HFF-Myc (cell line): ENCODE data around the gene DCBLD2.

Experiments used
- DNase-seq: peaks from one replicate; pipeline ENCODE4 v3.0.0-alpha.2; 2011; ENCODE audit warnings: low read depth; ENCODE audit errors: extremely low read depth
- H3K4me3 ChIP-seq: replicated peaks from 2 replicates; pipeline ENCODE4 v1.5.1; 2011; ENCODE audit warnings: low read depth, mild to moderate bottlenecking, control low read depth, low read length
- CTCF ChIP-seq: IDR thresholded peaks from 2 replicates; pipeline ENCODE4 v1.5.1; 2012; ENCODE audit warnings: mild to moderate bottlenecking, low read depth, low read length, control low read depth; ENCODE audit errors: missing control alignments

The DCBLD2 gene

GRCh38 chr3:98787181-98787580 lies 114.3 kb downstream of the DCBLD2 start:
- no peak overlapping the region for H3K4me3 ChIP-seq
- no peak for TF ChIP-seq CTCF
- no peak for DNase-seq

- no peak for DNase-seq
- no peak overlapping the region for H3K4me3 ChIP-seq
- no peak for TF ChIP-seq CTCF
These were observed 115.0 kb downstream of the DCBLD2 start for GRCh38 chr3:98786364-98787006.

- no peak for DNase-seq
- no peak for TF ChIP-seq CTCF
- H3K4me3 ChIP-seq = no peak overlapping the region
These were observed 116.6 kb downstream of the DCBLD2 start for GRCh38 chr3:98784666-98785600.

- H3K4me3 ChIP-seq = no peak overlapping the region
These were observed 117.5 kb downstream of the DCBLD2 start for GRCh38 chr3:98784042-98784441.

GRCh38 chr3:98782824-98783500 lies 118.5 kb downstream of the DCBLD2 start:
- TF ChIP-seq CTCF = no peak
- DNase-seq = no peak
- H3K4me3 ChIP-seq = no peak overlapping the region

More at GRCh38 chr3:98784042-98784441, 117.5 kb downstream of the DCBLD2 start:
- DNase-seq = no peak
- no peak for TF ChIP-seq CTCF

- DNase-seq = no peak
- H3K4me3 ChIP-seq = no peak overlapping the region
- TF ChIP-seq CTCF = no peak
These were observed 121.2 kb downstream of the DCBLD2 start for GRCh38 chr3:98780343-98780742.
